Gastroesophageal sphincter (tissue), 3 donors: ENCODE results near the gene CTSO.

Experiments
- CTCF ChIP-seq, 4 experiments: fragments of 200-600 bp in 2 of 4; fragments of 450-650 bp in 2 of 4; sonication (generic) in 1 of 4; IDR thresholded peaks; one replicate each; pipeline ENCODE4 v1.5.1; 2017 to 2019; ENCODE audit warnings: antibody characterized with exemption in 4 of 4, mild to moderate bottlenecking in 2 of 4, moderate library complexity in 2 of 4
- POLR2AphosphoS5 ChIP-seq: sonication (generic); formaldehyde crosslinking; IDR thresholded peaks from one replicate; pipeline ENCODE4 v1.6.1; 2017; ENCODE audit warnings: antibody characterized with exemption

GRCh38 chr4:155931634-155932033 lies 22.0 kb downstream of the CTSO start:
- TF ChIP-seq CTCF (IDR thresholded peaks at IDR 0.05), result no peak
- no peak for TF ChIP-seq POLR2AphosphoS5
